GM19467 (cell line): ENCODE data around the gene ZCWPW1.
A peak's percentile ranks its signal among the peaks of the same experiment; 100 is the strongest.

ENCODE experiments used
- ATAC-seq: cut with Tn5 transposase; IDR thresholded peaks from one replicate; pipeline ENCODE4 v1.9.1; 2021; ENCODE audit warnings: mild to moderate bottlenecking, moderate library complexity; ENCODE audit not compliant: unreplicated experiment

ZCWPW1 gene

GRCh38 chr7:100432621-100433275 lies 4.2 kb upstream of the ZCWPW1 start:
- ATAC-seq: no peak

DNA sequence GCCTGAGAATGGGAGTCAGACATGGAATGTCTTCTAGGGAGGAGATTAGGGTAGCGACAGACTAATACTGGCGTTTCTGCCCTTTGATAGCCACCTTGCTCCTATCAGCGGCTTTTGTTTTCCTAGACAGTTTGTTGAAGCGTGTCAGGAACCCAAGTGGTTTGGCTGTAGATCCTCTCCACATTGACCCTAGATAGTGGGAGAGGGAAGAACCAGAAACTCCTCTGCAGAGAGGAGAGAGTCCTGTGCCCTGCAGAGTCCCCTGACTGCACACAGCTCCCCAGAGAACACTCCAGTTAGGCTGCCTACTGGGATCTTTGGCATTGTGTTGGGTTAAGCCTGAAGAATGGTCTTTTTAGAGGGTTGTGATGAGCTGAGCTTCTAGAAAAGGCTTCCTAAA lies 3.5 kb upstream of the ZCWPW1 start:
- no peak for ATAC-seq

- no peak for ATAC-seq
Measured at GRCh38 chr7:100431286-100431735, 2.8 kb upstream of the ZCWPW1 start.

GRCh38 chr7:100430493-100431285 lies 2.2 kb upstream of the ZCWPW1 start:
- ATAC-seq: no peak

- peak; percentile 38 for ATAC-seq
Measured at GRCh38 chr7:100429637-100430492, 1.4 kb upstream of the ZCWPW1 start, which contains the start of gene MEPCE. TSS of gene MEPCE (plus strand) at chr7:100429831. CDS start at chr7:100430019, 188 bp downstream.

DNA sequence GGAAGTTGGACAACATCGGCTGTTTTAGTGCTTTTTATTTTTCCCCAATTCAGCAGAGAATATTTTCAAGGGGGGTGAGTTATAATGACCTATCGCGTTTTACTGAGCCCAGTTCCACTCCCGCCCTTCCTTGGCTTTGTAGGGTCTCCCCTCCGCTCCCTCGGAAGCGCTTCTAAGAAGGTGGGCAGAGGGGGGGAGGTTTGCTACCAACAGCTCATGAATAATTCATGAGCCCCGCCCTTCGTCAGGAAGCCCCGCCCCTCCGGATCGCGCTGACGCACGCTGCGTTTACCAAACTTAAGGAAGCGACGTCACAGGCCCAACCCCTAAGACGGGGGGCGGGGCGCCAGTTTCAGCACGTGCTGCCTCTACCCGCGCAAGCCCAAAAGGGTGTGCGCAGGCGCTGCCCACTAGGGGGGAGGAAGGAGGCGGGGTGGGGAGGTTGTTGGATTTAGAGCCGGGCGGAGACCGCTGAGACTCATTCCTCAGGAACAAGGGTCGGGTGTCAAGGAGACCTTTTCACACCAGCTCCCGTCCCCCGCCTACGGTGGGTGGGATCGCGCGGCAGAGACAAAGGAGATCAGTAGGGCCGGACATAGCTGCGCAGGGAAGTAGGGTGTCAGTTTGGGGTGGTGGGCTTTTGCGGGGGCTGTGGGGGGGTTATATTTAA lies 599 bp upstream of the ZCWPW1 start:
- peak; percentile 44 for ATAC-seq

DNA sequence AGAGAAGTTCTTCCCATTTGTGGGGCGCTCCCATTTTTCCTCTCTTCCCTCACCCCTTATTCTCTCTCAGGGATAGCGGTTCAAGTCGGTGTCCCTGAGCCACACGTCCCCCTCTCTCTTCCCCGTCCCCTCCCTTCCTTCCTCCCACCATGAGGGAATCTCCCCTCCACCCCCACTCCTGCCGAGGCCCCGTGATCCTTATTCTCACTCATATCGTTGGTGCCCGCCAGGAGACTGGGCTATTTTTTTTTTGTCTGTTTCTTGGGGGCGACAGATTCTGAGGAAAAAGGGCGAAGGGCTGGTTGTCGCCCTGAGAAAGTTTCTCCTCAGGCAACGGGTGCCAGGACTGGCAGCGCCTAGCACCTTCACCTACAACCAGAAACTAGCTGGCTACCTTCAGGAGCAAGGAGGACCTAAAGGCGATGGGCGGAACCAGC lies 723 bp downstream of the ZCWPW1 start:
- no peak for ATAC-seq

DNA sequence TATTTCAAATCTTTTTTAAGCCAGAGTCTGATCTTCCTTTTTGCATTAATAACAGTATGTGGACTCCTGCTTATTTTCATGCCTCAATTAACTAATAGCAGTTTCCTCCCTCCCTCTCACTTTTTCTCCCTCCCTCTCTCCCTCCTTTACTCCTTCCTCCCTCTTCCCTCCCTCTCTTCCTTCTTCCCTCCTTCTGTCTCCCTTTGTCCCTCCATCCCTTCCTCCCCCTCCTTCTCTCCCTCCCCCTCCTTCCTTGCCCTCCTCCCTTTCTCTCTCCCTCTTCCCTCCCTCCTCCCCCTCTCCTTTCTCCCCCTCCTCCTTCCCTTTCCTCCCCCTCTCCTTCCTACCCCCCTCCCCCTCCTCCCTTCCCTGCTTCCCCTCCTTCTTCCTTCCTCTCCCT lies 2.0 kb downstream of the ZCWPW1 start:
- no peak for ATAC-seq

- ATAC-seq: no peak
Measured at GRCh38 chr7:100425347-100425746, 3.2 kb downstream of the ZCWPW1 start.

- no peak for ATAC-seq
Measured at GRCh38 chr7:100423315-100423714, 5.2 kb downstream of the ZCWPW1 start.

- ATAC-seq: no peak
Measured at GRCh38 chr7:100419660-100420226, 8.8 kb downstream of the ZCWPW1 start.

DNA sequence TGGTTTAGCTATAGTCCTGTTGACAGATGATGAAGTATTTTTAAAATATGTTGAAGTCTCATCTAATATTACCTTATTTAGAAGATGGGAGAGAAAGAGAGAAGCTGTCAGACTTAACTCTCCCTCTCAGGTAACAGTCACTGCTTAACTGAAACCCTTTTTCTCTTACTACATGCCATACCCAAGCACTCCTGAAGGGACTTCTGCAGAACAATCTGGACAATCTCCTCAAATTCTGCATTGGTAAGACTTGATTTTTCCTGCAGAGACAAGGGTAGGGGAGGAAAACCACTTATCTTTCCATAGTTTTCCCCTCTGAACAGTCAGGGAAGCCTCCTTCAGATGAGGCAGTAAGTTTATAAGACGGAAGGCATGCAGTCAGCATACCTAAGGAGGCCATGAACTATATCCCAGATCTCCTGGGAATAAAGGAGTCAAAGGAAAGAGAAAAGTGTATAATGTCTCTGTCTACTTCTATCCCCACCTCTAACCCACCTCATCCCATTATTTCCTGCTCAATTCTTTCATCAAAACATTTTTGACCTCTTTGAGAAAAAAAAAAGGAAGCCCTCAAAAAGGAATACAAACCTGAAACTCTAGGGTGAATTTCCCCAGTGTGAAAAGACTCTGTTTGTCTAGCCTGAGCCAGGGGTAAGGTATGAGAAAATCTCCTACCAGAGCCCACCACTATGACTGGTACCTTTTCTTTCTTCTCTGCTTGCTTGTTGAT lies 9.4 kb downstream of the ZCWPW1 start:
- ATAC-seq: no peak

- no peak for ATAC-seq
Measured at GRCh38 chr7:100415448-100415847, 13.1 kb downstream of the ZCWPW1 start.

DNA sequence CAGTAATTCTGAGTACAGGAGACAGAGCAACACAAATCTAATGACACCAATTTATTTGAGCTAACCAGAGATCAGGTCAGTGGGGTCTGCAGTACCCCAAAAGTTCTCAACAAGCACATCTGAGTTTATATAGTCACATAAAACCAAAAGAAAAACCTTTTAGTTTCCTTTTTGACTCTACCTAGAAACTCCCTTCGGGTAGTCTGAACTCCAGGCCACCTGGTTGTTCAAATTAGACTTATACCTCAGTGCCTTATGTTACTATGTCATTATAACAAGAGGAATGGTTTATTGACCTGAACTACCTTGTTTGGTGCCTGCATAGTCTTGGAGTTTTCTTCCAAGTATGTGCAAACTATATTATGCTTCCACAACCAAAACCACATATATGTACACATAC lies 14.6 kb downstream of the ZCWPW1 start:
- no peak for ATAC-seq

DNA sequence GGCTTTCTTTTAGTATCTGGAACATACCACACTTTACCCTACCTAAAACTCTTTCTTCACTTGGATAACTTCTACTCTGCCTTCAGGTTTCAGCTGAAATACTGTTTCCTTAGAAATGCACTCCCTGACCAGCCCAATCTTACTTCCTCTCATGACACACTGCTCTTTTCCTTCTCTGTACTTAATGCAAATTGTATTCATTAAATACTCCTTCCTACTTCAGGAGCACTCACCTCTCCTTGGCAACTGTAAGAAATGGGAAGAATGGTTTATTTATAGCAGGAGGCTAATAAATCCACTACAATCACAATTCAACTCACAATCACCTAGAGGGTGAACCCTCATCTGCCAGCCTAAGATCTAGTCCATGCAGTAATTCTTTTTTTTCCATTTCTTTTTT lies 15.2 kb downstream of the ZCWPW1 start:
- no peak for ATAC-seq

GRCh38 chr7:100411101-100411500 lies 17.4 kb downstream of the ZCWPW1 start:
- no peak for ATAC-seq

GRCh38 chr7:100407285-100408180 lies 21.0 kb downstream of the ZCWPW1 start:
- ATAC-seq: no peak

DNA sequence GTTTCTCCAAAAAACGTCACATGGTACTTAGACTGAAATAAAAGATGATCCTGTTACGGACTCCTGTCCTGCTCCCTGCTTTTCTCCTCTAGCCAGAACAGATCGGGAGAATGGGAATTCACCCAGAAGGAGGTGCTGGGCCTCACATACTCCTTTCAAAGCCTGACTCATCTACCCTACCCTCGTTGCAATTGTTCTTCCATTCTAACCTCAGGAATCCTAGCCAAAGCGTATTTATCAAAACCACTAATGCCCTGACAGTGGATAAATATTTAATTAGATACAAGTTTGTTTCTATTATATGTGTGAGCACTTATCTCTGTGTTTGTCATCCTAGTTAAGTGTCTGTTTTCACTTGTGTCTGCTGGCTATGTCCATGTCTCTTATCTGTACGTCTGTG lies 21.7 kb downstream of the ZCWPW1 start:
- no peak for ATAC-seq

- no peak for ATAC-seq
Measured at GRCh38 chr7:100402241-100402640, 26.3 kb downstream of the ZCWPW1 start.
